Keratinocyte (primary cell): ENCODE data around the gene PYGB.

ENCODE experiments used
- EZH2 ChIP-seq: IDR thresholded peaks from one replicate; pipeline ENCODE4 v1.6.1; 2012; ENCODE audit warnings: inconsistent platforms, mild to moderate bottlenecking, low read length, moderate library complexity
- TF ChIP-seq, protein P1 (sequence below), 3 experiments: IDR thresholded peaks in 1 of 3; conservative IDR thresholded peaks in 1 of 3; optimal IDR thresholded peaks in 1 of 3; 2 replicates in 2 of 3; 3 replicates in 1 of 3; pipeline versions ENCODE3 to v1.5.1; 2011; ENCODE audit warnings: low read length in 3 of 3, mild to moderate bottlenecking in 3 of 3, moderate library complexity in 2 of 3, control low read depth in 1 of 3, inconsistent platforms in 1 of 3; ENCODE audit not compliant: insufficient read depth in 2 of 3; ENCODE audit errors: extremely low read depth in 1 of 3

DNA sequence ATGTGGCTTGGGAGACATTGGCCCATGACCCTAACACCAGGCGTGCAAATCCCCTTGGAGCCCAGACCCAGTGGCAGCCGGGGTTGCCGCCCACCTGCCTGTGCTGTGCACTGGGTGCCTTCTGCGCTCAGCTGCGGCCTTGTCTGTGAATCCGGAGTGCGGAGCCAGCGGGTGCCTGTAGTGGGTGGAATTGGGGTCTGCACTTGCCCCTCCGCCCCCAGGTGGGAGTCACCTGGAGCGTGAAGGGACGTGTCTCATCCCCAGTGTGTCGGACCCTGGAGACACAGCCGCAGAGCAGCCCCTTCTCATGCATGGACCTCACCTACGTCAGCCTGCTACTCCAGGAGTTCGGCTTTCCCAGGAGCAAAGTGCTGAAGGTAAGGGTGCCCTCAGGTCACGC lies 22.9 kb upstream of the PYGB start:
- TF ChIP-seq, protein P1, sequence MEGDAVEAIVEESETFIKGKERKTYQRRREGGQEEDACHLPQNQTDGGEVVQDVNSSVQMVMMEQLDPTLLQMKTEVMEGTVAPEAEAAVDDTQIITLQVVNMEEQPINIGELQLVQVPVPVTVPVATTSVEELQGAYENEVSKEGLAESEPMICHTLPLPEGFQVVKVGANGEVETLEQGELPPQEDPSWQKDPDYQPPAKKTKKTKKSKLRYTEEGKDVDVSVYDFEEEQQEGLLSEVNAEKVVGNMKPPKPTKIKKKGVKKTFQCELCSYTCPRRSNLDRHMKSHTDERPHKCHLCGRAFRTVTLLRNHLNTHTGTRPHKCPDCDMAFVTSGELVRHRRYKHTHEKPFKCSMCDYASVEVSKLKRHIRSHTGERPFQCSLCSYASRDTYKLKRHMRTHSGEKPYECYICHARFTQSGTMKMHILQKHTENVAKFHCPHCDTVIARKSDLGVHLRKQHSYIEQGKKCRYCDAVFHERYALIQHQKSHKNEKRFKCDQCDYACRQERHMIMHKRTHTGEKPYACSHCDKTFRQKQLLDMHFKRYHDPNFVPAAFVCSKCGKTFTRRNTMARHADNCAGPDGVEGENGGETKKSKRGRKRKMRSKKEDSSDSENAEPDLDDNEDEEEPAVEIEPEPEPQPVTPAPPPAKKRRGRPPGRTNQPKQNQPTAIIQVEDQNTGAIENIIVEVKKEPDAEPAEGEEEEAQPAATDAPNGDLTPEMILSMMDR (optimal IDR thresholded peaks at IDR 0.05 in 1 of 3, IDR thresholded peaks at IDR 0.05 in 1 of 3, conservative IDR thresholded peaks at IDR 0.05 in 1 of 3; ENCODE audit: extremely low read depth in 1 of 3, insufficient read depth in 2 of 3, low read length in 3 of 3): no peak
- TF ChIP-seq EZH2: no peak
